ES-I3 (cell line): ENCODE data around the gene TM9SF4.

Source experiments
- H3K36me3 ChIP-seq: 2 replicates; pipeline ENCODE4 v1.6.1; 2013; ENCODE audit warnings: mild to moderate bottlenecking, low read length, control low read depth, moderate library complexity; ENCODE audit not compliant: insufficient read depth
- H3K4me1 ChIP-seq: 2 replicates; pipeline ENCODE4 v1.6.1; 2013; ENCODE audit warnings: mild to moderate bottlenecking, control low read depth, low read length; ENCODE audit not compliant: insufficient read depth
- H3K9ac ChIP-seq: 2 replicates; pipeline ENCODE4 v1.6.1; 2013; ENCODE audit warnings: low read depth, mild to moderate bottlenecking, low read length, moderate library complexity
- H3K9me3 ChIP-seq: 2 replicates; pipeline ENCODE4 v1.6.1; 2013; ENCODE audit warnings: mild to moderate bottlenecking, low read length, moderate library complexity; ENCODE audit not compliant: control insufficient read depth, insufficient read depth

TM9SF4 gene

DNA sequence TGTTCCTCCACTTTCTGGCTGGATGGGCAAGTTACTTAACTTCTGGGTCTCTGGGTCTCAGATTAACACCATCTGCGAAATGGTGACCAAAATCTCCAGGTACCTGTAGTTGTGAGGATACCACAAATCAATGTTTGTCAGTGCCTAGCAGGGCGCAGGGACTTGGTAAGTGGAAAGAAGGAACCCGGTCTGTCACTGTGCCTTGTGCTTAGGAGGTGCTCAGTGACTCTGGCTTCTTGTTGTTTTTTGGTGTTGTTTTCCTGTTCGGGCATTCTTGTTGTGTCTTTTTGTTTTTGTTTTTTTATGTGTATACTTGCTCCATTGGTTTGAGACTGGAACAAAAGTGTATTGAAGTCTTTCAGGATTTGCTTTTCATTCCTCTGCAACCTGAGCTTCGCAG lies 17.8 kb downstream of the TM9SF4 start:
- no peaks in the 10 kb centered on the region for H3K4me1 ChIP-seq
- 0 out of 2 replicates have a peak, but pooled peaks cover 3% of the 10 kb centered on the region for H3K36me3 ChIP-seq
- no peaks in the 10 kb centered on the region for H3K9me3 ChIP-seq
- H3K9ac ChIP-seq = no peak overlapping the region

GRCh38 chr20:32128167-32128566 lies 18.7 kb downstream of the TM9SF4 start:
- no peaks in the 10 kb centered on the region for H3K9me3 ChIP-seq
- H3K36me3 ChIP-seq = 0 out of 2 replicates have a peak, but pooled peaks cover 3% of the 10 kb centered on the region
- no peaks in the 10 kb centered on the region for H3K4me1 ChIP-seq
- H3K9ac ChIP-seq = no peak overlapping the region

DNA sequence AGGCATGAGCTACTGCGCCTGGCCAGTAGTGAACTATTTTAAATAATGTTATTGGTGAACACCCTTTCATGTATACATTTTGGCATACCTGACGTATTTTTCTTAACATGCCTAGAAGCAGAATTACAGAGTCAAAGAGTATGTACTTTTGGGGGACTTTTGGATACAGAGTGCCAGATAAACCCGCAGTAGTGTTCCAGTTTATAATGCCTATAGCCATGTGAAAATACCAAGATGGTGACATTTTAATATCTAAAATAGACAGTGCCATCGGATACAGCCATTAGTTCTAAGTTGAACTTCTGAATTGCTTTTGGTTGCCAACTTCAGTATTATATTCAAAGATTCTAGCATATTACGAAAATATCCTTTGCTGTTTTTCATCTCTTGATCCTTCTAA lies 20.3 kb downstream of the TM9SF4 start:
- no peak overlapping the region for H3K9ac ChIP-seq
- 0 out of 2 replicates have a peak, but pooled peaks cover 3% of the 10 kb centered on the region for H3K36me3 ChIP-seq
- H3K4me1 ChIP-seq = no peaks in the 10 kb centered on the region

GRCh38 chr20:32130352-32130751 lies 20.8 kb downstream of the TM9SF4 start:
- Histone ChIP-seq H3K9me3 (no peaks in the 10 kb centered on the region), H3K4me1 (no peaks in the 10 kb centered on the region), H3K36me3 (no peaks in the 10 kb centered on the region; the same call in 1 of the 2 replicates), H3K9ac (no peak overlapping the region)

More for the DNA sequence above, 20.3 kb downstream of the TM9SF4 start:
- H3K9me3 ChIP-seq = no peaks in the 10 kb centered on the region

- Histone ChIP-seq H3K36me3 (no peaks in the 10 kb centered on the region; the same call in 1 of the 2 replicates), H3K9ac (no peak overlapping the region), H3K9me3 (no peaks in the 10 kb centered on the region), H3K4me1 (no peaks in the 10 kb centered on the region)
Measured at GRCh38 chr20:32130965-32131364, 21.5 kb downstream of the TM9SF4 start.

- H3K9me3 ChIP-seq = no peaks in the 10 kb centered on the region
- H3K4me1 ChIP-seq = no peaks in the 10 kb centered on the region
- no peak overlapping the region for H3K9ac ChIP-seq
- H3K36me3 ChIP-seq = no peaks in the 10 kb centered on the region; the same call in none of the 2 replicates
Measured at GRCh38 chr20:32132911-32133549, 23.5 kb downstream of the TM9SF4 start.

DNA sequence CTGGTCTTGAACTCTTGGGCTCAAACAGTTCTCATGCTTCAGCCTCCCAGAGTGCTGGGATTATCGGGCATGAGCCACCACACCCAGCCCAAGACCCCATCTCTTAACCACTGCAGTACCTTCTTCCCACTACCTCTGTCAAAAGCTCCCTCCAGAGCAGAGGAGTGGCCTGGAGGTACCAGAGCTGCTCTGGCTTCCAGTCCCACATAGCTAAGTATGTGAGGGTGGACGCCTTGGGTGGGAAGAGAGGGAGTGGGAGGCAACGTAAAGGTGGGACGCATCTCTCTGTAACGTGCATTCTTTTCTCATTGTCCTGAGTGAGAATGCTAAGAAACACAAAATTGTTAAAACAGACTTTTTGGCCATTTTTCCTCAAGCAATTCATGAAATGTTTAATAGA lies 24.5 kb downstream of the TM9SF4 start:
- Histone ChIP-seq H3K4me1 (no peaks in the 10 kb centered on the region), H3K9ac (no peak overlapping the region), H3K9me3 (no peaks in the 10 kb centered on the region), H3K36me3 (no peaks in the 10 kb centered on the region; the same call in none of the 2 replicates)

DNA sequence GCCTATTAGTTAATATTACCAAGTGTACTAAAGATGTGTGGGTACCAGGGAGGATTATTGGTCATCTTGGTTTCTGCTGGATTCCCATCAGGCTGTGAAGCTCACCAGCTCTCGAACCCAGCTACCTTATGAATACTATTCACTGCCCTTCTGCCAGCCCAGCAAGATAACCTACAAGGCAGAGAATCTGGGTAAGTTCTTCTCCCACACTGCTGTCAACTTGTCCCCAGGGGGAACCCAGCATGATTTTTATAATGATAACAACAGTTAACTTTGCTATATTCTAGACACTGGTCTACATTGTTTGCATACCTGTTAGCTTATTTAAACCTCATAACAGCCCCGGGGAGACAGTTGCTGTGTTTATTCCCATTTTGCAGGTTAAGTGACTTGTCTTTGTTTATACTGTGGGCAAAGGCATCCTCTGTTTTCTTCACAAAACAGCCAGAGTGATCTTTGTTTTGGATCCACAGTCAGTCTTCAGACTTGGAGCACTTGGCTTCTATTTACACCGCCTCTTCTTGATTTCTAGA lies 26.5 kb downstream of the TM9SF4 start:
- Histone ChIP-seq H3K9ac (no peak overlapping the region), H3K4me1 (no peaks in the 10 kb centered on the region), H3K36me3 (peaks cover 7% of the 10 kb centered on the region), H3K9me3 (no peaks in the 10 kb centered on the region)

GRCh38 chr20:32138921-32139320 lies 29.4 kb downstream of the TM9SF4 start:
- no peaks in the 10 kb centered on the region for H3K4me1 ChIP-seq
- no peak overlapping the region for H3K9ac ChIP-seq
- H3K36me3 ChIP-seq = peaks cover 17% of the 10 kb centered on the region
- no peaks in the 10 kb centered on the region for H3K9me3 ChIP-seq

- Histone ChIP-seq H3K4me1 (no peaks in the 10 kb centered on the region), H3K9me3 (no peaks in the 10 kb centered on the region), H3K36me3 (peaks cover 17% of the 10 kb centered on the region), H3K9ac (no peak overlapping the region)
Measured at GRCh38 chr20:32139947-32140346, 30.4 kb downstream of the TM9SF4 start.

- Histone ChIP-seq H3K36me3 (peaks cover 17% of the 10 kb centered on the region), H3K9ac (no peak overlapping the region), H3K9me3 (no peaks in the 10 kb centered on the region), H3K4me1 (no peaks in the 10 kb centered on the region)
Measured at GRCh38 chr20:32140603-32141002, 31.1 kb downstream of the TM9SF4 start.

DNA sequence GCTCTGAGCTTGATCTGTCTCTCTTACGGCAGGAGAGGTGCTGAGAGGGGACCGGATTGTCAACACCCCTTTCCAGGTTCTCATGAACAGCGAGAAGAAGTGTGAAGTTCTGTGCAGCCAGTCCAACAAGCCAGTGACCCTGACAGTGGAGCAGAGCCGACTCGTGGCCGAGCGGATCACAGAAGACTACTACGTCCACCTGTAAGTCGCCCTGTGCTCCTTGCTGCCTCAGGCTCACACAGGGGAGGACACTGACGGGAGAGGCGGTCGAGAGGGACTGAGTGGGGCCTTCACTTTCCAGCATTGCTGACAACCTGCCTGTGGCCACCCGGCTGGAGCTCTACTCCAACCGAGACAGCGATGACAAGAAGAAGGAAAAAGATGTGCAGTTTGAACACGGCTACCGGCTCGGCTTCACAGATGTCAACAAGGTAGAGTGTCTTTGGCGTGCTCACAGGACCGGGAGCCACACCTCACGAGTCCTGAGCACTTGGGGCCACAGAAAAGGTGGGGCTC lies 32.0 kb downstream of the TM9SF4 start:
- H3K36me3 ChIP-seq = peaks cover 17% of the 10 kb centered on the region
- H3K9ac ChIP-seq = no peak overlapping the region
- H3K4me1 ChIP-seq = no peaks in the 10 kb centered on the region
- H3K9me3 ChIP-seq = no peaks in the 10 kb centered on the region

DNA sequence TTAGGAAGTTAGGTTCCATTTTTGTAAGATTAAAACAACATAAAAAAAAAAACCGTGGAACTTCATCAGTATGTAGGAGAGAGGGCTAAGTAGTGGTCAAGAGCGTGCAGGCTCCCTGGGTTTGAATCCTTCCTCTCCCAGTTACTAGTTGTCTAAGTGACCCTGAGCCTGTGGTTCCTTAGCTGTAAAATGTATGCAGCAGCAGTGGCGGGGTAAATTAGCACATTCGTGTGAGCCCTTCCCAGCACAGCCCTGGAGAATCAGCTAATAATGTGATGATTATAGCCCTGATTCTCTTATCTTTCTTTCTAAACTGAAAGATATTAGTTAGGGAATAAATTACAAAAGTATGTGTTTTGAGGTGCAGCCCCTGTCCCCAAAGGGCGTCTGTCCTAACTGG lies 32.6 kb downstream of the TM9SF4 start:
- Histone ChIP-seq H3K9ac (no peak overlapping the region), H3K9me3 (no peaks in the 10 kb centered on the region), H3K4me1 (no peaks in the 10 kb centered on the region), H3K36me3 (peaks cover 17% of the 10 kb centered on the region)

DNA sequence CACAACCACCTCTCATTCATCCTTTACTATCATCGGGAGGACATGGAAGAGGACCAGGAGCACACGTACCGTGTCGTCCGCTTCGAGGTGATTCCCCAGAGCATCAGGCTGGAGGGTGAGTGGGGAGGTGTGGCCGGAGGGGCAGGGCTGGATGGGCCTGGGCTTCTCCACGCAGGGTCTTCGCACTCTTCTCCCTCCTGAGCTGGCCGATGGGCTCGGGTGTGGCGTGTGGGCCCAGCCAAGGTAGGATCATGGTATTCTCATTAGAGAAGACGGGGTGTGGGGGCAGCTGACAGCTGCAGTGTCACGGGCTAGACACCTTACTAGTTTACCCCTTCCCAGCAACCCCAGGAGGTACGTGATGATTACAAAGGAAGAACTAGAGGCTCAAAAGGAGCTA lies 33.5 kb downstream of the TM9SF4 start:
- no peaks in the 10 kb centered on the region for H3K9me3 ChIP-seq
- H3K9ac ChIP-seq = no peak overlapping the region
- H3K36me3 ChIP-seq = peaks cover 17% of the 10 kb centered on the region
- no peaks in the 10 kb centered on the region for H3K4me1 ChIP-seq
